GM12878 (cell line): ENCODE data around the gene REN. TPM values are rescaled to one million over a fixed set of nuclear protein-coding genes. Genes with fewer than 3 reads are reported as not detected.

Source experiments
- ATAC-seq: fragments of 200-7000 bp; cut with Tn5 transposase; 3 replicates; pipeline ENCODE4 v1.9.1; 2020; ENCODE audit warnings: mild to moderate bottlenecking, moderate library complexity
- BruUV-seq: library from RNA; stranded (reverse); fragments of 400-500 nt; replicated peaks from 2 replicates; lab custom pipeline; 2021; lab: Mats Ljungman, UMichigan
- CTCF ChIA-PET: fragments of 300-600 bp; sonication (Branson Sonifier 250); formaldehyde crosslinking; extraction: SDS; loops from one replicate; lab custom pipeline; 2021; ENCODE audit warnings: inconsistent platforms; lab: Yijun Ruan, JAX
- POLR2A ChIA-PET: fragments of 350-600 bp; formaldehyde crosslinking; extraction: SDS; loops from one replicate; lab custom pipeline; 2021; ENCODE audit warnings: inconsistent platforms; lab: Charles Lee
- RAD21 ChIA-PET: fragments of 300-600 bp; sonication (Branson Sonifier 250); formaldehyde crosslinking; loops from one replicate; lab custom pipeline; 2023; ENCODE audit warnings: antibody characterized with exemption; ENCODE audit not compliant: unreplicated experiment; lab: Charles Lee
- SMC1A ChIA-PET: fragments of 300-600 bp; sonication (Branson Sonifier 250); formaldehyde crosslinking; loops from one replicate; lab custom pipeline; 2023; ENCODE audit not compliant: unreplicated experiment, uncharacterized antibody; lab: Charles Lee
- DNase-seq: peaks from one replicate; pipeline ENCODE4 v3.0.0-alpha.2; 2011; ENCODE audit warnings: low read depth, low spot score
- FAIRE-seq: peaks from 3 replicates; lab custom pipeline; 2011; peaks lifted over from hg19 to GRCh38; lab: Jason Lieb, UNC
- H2AFZ ChIP-seq: 2 replicates; pipeline ENCODE4 v1.6.0; 2011; ENCODE audit warnings: low read depth, low read length, control low read depth; ENCODE audit not compliant: control insufficient read depth
- H3K27ac ChIP-seq: 2 replicates; pipeline ENCODE4 v1.5.1; 2011; ENCODE audit warnings: control low read depth; ENCODE audit not compliant: control insufficient read depth, insufficient read depth
- H3K27me3 ChIP-seq, 2 experiments: replicated peaks in 1 of 2; 2 replicates each; pipeline versions ENCODE4 v1.6.0 to v1.6.1; 2011; ENCODE audit warnings: low read length in 1 of 2; ENCODE audit not compliant: control insufficient read depth in 2 of 2, insufficient read depth in 2 of 2
- H3K36me3 ChIP-seq, 2 experiments: 2 replicates each; pipeline ENCODE4 v1.5.1; 2011; ENCODE audit warnings: low read length in 1 of 2; ENCODE audit not compliant: control insufficient read depth in 2 of 2, insufficient read depth in 2 of 2
- H3K4me1 ChIP-seq: 2 replicates; pipeline ENCODE4 v1.6.1; 2011; ENCODE audit warnings: mild to moderate bottlenecking, low read length, moderate library complexity, mixed read lengths; ENCODE audit not compliant: control insufficient read depth, insufficient read depth
- H3K4me2 ChIP-seq: 2 replicates; pipeline ENCODE4 v1.6.0; 2011; ENCODE audit warnings: control low read depth; ENCODE audit not compliant: control insufficient read depth, insufficient read depth
- H3K4me3 ChIP-seq: fragments of 200-600 bp; sonication (generic); 2 replicates; pipeline ENCODE4 v1.5.1; 2016
- H3K79me2 ChIP-seq: 2 replicates; pipeline ENCODE4 v1.6.0; 2011; ENCODE audit warnings: low read length; ENCODE audit not compliant: control insufficient read depth, insufficient read depth
- H3K9ac ChIP-seq: 2 replicates; pipeline ENCODE4 v1.8.0; 2011; ENCODE audit warnings: low read length, control low read depth, mixed read lengths; ENCODE audit not compliant: control insufficient read depth, insufficient read depth
- H3K9me3 ChIP-seq: replicated peaks from 3 replicates; pipeline ENCODE4 v1.5.1; 2011; ENCODE audit warnings: mild to moderate bottlenecking, low read length; ENCODE audit not compliant: control insufficient read depth, insufficient read depth
- H4K20me1 ChIP-seq: 2 replicates; pipeline ENCODE4 v1.6.0; 2011; ENCODE audit not compliant: control insufficient read depth, insufficient read depth
- CEBPB ChIP-seq, 2 experiments: fragments of 150-350 bp in 1 of 2; IDR thresholded peaks; 2 replicates each; pipeline ENCODE4 v1.6.1; 2012 to 2014; ENCODE audit warnings: low read depth in 2 of 2, low read length in 2 of 2, borderline replicate concordance in 1 of 2, inconsistent platforms in 1 of 2
- CHD4 ChIP-seq: fragments of 200-600 bp; sonication (generic); IDR thresholded peaks from 2 replicates; pipeline ENCODE4 v1.6.1; 2016; ENCODE audit warnings: mild to moderate bottlenecking
- FOXK2 ChIP-seq: fragments of 450-650 bp; IDR thresholded peaks from 2 replicates; pipeline ENCODE4 v1.6.1; 2017; ENCODE audit warnings: mild to moderate bottlenecking, moderate library complexity
- PAX5 ChIP-seq: IDR thresholded peaks from 2 replicates; pipeline ENCODE4 v1.6.1; 2011; ENCODE audit warnings: low read depth, low read length, borderline replicate concordance
- RBBP5 ChIP-seq: fragments of 200-600 bp; sonication (generic); conservative IDR thresholded peaks from 2 replicates; pipeline ENCODE4 v1.6.1; 2016
- RCOR1 ChIP-seq: conservative IDR thresholded peaks from 2 replicates; pipeline ENCODE4 v1.6.1; 2012; ENCODE audit warnings: low read depth, low read length, improper control_type of control experiment
- TARDBP ChIP-seq: IDR thresholded peaks from 2 replicates; pipeline ENCODE4 v1.6.1; 2016; ENCODE audit warnings: borderline replicate concordance
- WGBS: methylation state at CpG from one replicate; pipeline ENCODE4 v1.1.6; 2016; ENCODE audit warnings: low lambda C conversion rate; ENCODE audit not compliant: insufficient replicate concordance, insufficient coverage; ENCODE audit errors: missing lambda C conversion rate; 5-methylcytosine and 5-hydroxymethylcytosine counted together
- in situ Hi-C: fragments of 300-500 bp; cut with MboI; formaldehyde crosslinking; loops from 9 replicates; pipeline ENCODE4 v1.14.3; 2018; ENCODE audit warnings: mixed read lengths
- intact Hi-C: fragments of 100-400 bp; cut with micrococcal nuclease; formaldehyde crosslinking; loops from one replicate; pipeline ENCODE4 v1.14.2; 2022; ENCODE audit not compliant: unreplicated experiment
- polyA plus RNA-seq, 11 experiments: library from polyadenylated mRNA; depleted of rRNA in 4 of 11; unstranded in 6 of 11; stranded (reverse) in 5 of 11; fragments of >200 nt; fragmentation: Nextera tagmentation in 4 of 11; fragmentation: Illumina TruSeq in 1 of 11; extraction: Ambion mirVana in 4 of 11; extraction: Trizol in 1 of 11; gene quantifications; 1 replicate in 1 of 11; 2 replicates in 10 of 11; pipeline versions ENCODE4 v1.2.1 to v1.2.3, GENCODE V29; 2011 to 2016; ENCODE audit warnings: inconsistent platforms in 2 of 11, missing spikeins in 2 of 11, low read depth in 1 of 11
- total RNA-seq, 4 experiments: library from RNA; depleted of rRNA in 3 of 4; stranded (reverse); fragments of >200 nt in 3 of 4; fragmentation: Illumina TruSeq in 1 of 4; extraction: Trizol in 1 of 4; gene quantifications; 2 replicates each; pipeline versions ENCODE4 v1.2.1 to v1.2.3, GENCODE V29; 2013 to 2021
- TF ChIP-seq, protein P1 (sequence below): IDR thresholded peaks from 2 replicates; pipeline ENCODE4 v1.6.1; 2012; ENCODE audit warnings: improper control_type of control experiment, low read depth, low read length; ENCODE audit not compliant: insufficient replicate concordance
- TF ChIP-seq, protein P2 (sequence below): fragments of 450-650 bp; IDR thresholded peaks from 2 replicates; pipeline ENCODE4 v1.6.1; 2017; ENCODE audit warnings: mild to moderate bottlenecking, moderate library complexity
- TF ChIP-seq, protein P3 (sequence below): fragments of 450-650 bp; IDR thresholded peaks from 2 replicates; pipeline ENCODE4 v1.6.1; 2016; ENCODE audit warnings: mild to moderate bottlenecking, moderate library complexity, borderline replicate concordance

The REN gene
- total and polyA plus RNA-seq, 10 of the 15 experiments (the other 5 are each of a cell fraction or from before 2014, with no cell fraction given) = not detected

DNA sequence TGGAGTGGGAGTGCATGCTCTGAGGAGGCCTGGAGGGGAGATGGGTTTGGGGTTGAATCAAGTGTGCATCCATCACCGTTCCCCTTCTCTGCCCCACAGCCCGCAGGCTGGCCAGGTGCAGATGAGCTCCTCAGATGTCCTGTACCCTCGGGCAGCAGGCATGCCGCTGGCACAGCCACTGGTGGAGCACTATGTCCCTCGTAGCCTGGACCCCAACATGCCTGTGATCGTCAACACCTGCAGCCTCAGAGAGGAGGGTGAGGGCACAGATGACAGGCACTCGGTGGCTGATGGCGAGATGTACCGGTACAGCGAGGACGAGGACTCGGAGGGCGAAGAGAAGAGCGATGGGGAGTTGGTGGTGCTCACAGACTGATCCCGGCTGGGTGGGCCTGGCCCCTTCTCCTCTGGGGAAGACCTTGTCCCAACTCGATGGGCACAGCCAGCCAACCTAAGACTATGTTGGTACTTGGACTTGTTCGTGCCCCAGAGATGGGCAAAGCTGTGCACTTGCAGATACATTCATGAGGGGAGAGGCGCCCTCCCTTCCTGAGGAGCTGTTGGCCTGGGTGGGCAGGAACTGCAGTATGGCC is 40.3 kb downstream of the REN start:
- no peak for DNase-seq
- in situ Hi-C loops = loop anchor here (5.0 kb wide), 1 partner anchor 264 kb away; the partner anchor contains the start of gene SNRPE
- no peak for FAIRE-seq
- ATAC-seq = no peak
- no TSS peak for BruUV-seq
- intact Hi-C loops = no loop called here
- RAD21 ChIA-PET = interaction anchor here (1.4 kb wide), 1 partner anchor 253 kb away, joined by 3 read pairs; no protein-coding TSS in a partner anchor
- Histone ChIP-seq H3K27me3 (no peaks in the 10 kb centered on the region; a peak in 1 of 4 replicates), H3K27ac (no peak overlapping the region), H3K36me3 (no peaks in the 10 kb centered on the region), H3K9me3 (no peaks in the 10 kb centered on the region), H3K79me2 (no peaks in the 10 kb centered on the region), H3K4me2 (no peak overlapping the region), H3K9ac (no peak overlapping the region), H3K4me3 (no peak overlapping the region), H4K20me1 (no peaks in the 10 kb centered on the region), H2AFZ (no peak overlapping the region), H3K4me1 (no peaks in the 10 kb centered on the region)
- whole genome bisulfite sequencing = 41% methylated on average over 18 of the region's 18 CpGs
- CTCF ChIA-PET = interaction anchor here (7.8 kb wide), 1 partner anchor 254 kb away, joined by 102 read pairs; no protein-coding TSS in a partner anchor
- SMC1A ChIA-PET = no interaction called here
- POLR2A ChIA-PET = no interaction called here
- TF ChIP-seq, protein P1, sequence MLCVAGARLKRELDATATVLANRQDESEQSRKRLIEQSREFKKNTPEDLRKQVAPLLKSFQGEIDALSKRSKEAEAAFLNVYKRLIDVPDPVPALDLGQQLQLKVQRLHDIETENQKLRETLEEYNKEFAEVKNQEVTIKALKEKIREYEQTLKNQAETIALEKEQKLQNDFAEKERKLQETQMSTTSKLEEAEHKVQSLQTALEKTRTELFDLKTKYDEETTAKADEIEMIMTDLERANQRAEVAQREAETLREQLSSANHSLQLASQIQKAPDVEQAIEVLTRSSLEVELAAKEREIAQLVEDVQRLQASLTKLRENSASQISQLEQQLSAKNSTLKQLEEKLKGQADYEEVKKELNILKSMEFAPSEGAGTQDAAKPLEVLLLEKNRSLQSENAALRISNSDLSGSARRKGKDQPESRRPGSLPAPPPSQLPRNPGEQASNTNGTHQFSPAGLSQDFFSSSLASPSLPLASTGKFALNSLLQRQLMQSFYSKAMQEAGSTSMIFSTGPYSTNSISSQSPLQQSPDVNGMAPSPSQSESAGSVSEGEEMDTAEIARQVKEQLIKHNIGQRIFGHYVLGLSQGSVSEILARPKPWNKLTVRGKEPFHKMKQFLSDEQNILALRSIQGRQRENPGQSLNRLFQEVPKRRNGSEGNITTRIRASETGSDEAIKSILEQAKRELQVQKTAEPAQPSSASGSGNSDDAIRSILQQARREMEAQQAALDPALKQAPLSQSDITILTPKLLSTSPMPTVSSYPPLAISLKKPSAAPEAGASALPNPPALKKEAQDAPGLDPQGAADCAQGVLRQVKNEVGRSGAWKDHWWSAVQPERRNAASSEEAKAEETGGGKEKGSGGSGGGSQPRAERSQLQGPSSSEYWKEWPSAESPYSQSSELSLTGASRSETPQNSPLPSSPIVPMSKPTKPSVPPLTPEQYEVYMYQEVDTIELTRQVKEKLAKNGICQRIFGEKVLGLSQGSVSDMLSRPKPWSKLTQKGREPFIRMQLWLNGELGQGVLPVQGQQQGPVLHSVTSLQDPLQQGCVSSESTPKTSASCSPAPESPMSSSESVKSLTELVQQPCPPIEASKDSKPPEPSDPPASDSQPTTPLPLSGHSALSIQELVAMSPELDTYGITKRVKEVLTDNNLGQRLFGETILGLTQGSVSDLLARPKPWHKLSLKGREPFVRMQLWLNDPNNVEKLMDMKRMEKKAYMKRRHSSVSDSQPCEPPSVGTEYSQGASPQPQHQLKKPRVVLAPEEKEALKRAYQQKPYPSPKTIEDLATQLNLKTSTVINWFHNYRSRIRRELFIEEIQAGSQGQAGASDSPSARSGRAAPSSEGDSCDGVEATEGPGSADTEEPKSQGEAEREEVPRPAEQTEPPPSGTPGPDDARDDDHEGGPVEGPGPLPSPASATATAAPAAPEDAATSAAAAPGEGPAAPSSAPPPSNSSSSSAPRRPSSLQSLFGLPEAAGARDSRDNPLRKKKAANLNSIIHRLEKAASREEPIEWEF = no peak
- no peak for TF ChIP-seq CEBPB (IDR thresholded peaks at IDR 0.05; ENCODE audit: borderline replicate concordance in 1 of 2, low read depth in 2 of 2, low read length in 2 of 2)
- TF ChIP-seq RCOR1 = no peak
- no peak for TF ChIP-seq FOXK2
- TF ChIP-seq TARDBP = no peak
- TF ChIP-seq RBBP5 = no peak
- TF ChIP-seq, protein P2, sequence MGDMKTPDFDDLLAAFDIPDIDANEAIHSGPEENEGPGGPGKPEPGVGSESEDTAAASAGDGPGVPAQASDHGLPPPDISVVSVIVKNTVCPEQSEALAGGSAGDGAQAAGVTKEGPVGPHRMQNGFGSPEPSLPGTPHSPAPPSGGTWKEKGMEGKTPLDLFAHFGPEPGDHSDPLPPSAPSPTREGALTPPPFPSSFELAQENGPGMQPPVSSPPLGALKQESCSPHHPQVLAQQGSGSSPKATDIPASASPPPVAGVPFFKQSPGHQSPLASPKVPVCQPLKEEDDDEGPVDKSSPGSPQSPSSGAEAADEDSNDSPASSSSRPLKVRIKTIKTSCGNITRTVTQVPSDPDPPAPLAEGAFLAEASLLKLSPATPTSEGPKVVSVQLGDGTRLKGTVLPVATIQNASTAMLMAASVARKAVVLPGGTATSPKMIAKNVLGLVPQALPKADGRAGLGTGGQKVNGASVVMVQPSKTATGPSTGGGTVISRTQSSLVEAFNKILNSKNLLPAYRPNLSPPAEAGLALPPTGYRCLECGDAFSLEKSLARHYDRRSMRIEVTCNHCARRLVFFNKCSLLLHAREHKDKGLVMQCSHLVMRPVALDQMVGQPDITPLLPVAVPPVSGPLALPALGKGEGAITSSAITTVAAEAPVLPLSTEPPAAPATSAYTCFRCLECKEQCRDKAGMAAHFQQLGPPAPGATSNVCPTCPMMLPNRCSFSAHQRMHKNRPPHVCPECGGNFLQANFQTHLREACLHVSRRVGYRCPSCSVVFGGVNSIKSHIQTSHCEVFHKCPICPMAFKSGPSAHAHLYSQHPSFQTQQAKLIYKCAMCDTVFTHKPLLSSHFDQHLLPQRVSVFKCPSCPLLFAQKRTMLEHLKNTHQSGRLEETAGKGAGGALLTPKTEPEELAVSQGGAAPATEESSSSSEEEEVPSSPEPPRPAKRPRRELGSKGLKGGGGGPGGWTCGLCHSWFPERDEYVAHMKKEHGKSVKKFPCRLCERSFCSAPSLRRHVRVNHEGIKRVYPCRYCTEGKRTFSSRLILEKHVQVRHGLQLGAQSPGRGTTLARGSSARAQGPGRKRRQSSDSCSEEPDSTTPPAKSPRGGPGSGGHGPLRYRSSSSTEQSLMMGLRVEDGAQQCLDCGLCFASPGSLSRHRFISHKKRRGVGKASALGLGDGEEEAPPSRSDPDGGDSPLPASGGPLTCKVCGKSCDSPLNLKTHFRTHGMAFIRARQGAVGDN = no peak
- no peak for TF ChIP-seq CHD4
- TF ChIP-seq, protein P3, sequence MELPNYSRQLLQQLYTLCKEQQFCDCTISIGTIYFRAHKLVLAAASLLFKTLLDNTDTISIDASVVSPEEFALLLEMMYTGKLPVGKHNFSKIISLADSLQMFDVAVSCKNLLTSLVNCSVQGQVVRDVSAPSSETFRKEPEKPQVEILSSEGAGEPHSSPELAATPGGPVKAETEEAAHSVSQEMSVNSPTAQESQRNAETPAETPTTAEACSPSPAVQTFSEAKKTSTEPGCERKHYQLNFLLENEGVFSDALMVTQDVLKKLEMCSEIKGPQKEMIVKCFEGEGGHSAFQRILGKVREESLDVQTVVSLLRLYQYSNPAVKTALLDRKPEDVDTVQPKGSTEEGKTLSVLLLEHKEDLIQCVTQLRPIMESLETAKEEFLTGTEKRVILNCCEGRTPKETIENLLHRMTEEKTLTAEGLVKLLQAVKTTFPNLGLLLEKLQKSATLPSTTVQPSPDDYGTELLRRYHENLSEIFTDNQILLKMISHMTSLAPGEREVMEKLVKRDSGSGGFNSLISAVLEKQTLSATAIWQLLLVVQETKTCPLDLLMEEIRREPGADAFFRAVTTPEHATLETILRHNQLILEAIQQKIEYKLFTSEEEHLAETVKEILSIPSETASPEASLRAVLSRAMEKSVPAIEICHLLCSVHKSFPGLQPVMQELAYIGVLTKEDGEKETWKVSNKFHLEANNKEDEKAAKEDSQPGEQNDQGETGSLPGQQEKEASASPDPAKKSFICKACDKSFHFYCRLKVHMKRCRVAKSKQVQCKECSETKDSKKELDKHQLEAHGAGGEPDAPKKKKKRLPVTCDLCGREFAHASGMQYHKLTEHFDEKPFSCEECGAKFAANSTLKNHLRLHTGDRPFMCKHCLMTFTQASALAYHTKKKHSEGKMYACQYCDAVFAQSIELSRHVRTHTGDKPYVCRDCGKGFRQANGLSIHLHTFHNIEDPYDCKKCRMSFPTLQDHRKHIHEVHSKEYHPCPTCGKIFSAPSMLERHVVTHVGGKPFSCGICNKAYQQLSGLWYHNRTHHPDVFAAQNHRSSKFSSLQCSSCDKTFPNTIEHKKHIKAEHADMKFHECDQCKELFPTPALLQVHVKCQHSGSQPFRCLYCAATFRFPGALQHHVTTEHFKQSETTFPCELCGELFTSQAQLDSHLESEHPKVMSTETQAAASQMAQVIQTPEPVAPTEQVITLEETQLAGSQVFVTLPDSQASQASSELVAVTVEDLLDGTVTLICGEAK = no peak
- TF ChIP-seq PAX5 = no peak
